Measurements from ENCODE around the gene CBX6.

- TF ChIP-seq CTCF (IDR thresholded peaks at IDR 0.05; ENCODE audit: low read depth, low read length) (no peak), EZH2phosphoT487 (IDR thresholded peaks at IDR 0.05; ENCODE audit: low read depth) (no peak)
Measured at GRCh38 chr22:38837414-38837928, 34.5 kb downstream of the CBX6 start.
